GM12878 (cell line): ENCODE results near the gene SNCAIP. TPM values are rescaled to one million over a fixed set of nuclear protein-coding genes. Genes with fewer than 3 reads are reported as not detected.

ENCODE experiments used
- ATAC-seq: fragments of 200-7000 bp; cut with Tn5 transposase; 3 replicates; pipeline ENCODE4 v1.9.1; 2020; ENCODE audit warnings: mild to moderate bottlenecking, moderate library complexity
- BruUV-seq: library from RNA; stranded (reverse); fragments of 400-500 nt; replicated peaks from 2 replicates; lab custom pipeline; 2021; lab: Mats Ljungman, UMichigan
- CTCF ChIA-PET: fragments of 300-600 bp; sonication (Branson Sonifier 250); formaldehyde crosslinking; extraction: SDS; loops from one replicate; lab custom pipeline; 2021; ENCODE audit warnings: inconsistent platforms; lab: Yijun Ruan, JAX
- POLR2A ChIA-PET: fragments of 350-600 bp; formaldehyde crosslinking; extraction: SDS; loops from one replicate; lab custom pipeline; 2021; ENCODE audit warnings: inconsistent platforms; lab: Charles Lee
- RAD21 ChIA-PET: fragments of 300-600 bp; sonication (Branson Sonifier 250); formaldehyde crosslinking; loops from one replicate; lab custom pipeline; 2023; ENCODE audit warnings: antibody characterized with exemption; ENCODE audit not compliant: unreplicated experiment; lab: Charles Lee
- SMC1A ChIA-PET: fragments of 300-600 bp; sonication (Branson Sonifier 250); formaldehyde crosslinking; loops from one replicate; lab custom pipeline; 2023; ENCODE audit not compliant: unreplicated experiment, uncharacterized antibody; lab: Charles Lee
- DNase-seq: peaks from one replicate; pipeline ENCODE4 v3.0.0-alpha.2; 2011; ENCODE audit warnings: low read depth, low spot score
- FAIRE-seq: peaks from 3 replicates; lab custom pipeline; 2011; peaks lifted over from hg19 to GRCh38; lab: Jason Lieb, UNC
- H2AFZ ChIP-seq: 2 replicates; pipeline ENCODE4 v1.6.0; 2011; ENCODE audit warnings: low read depth, low read length, control low read depth; ENCODE audit not compliant: control insufficient read depth
- H3K27ac ChIP-seq: 2 replicates; pipeline ENCODE4 v1.5.1; 2011; ENCODE audit warnings: control low read depth; ENCODE audit not compliant: control insufficient read depth, insufficient read depth
- H3K27me3 ChIP-seq, 2 experiments: replicated peaks in 1 of 2; 2 replicates each; pipeline versions ENCODE4 v1.6.0 to v1.6.1; 2011; ENCODE audit warnings: low read length in 1 of 2; ENCODE audit not compliant: control insufficient read depth in 2 of 2, insufficient read depth in 2 of 2
- H3K36me3 ChIP-seq, 2 experiments: 2 replicates each; pipeline ENCODE4 v1.5.1; 2011; ENCODE audit warnings: low read length in 1 of 2; ENCODE audit not compliant: control insufficient read depth in 2 of 2, insufficient read depth in 2 of 2
- H3K4me1 ChIP-seq: 2 replicates; pipeline ENCODE4 v1.6.1; 2011; ENCODE audit warnings: mild to moderate bottlenecking, low read length, moderate library complexity, mixed read lengths; ENCODE audit not compliant: control insufficient read depth, insufficient read depth
- H3K4me2 ChIP-seq: 2 replicates; pipeline ENCODE4 v1.6.0; 2011; ENCODE audit warnings: control low read depth; ENCODE audit not compliant: control insufficient read depth, insufficient read depth
- H3K4me3 ChIP-seq: fragments of 200-600 bp; sonication (generic); 2 replicates; pipeline ENCODE4 v1.5.1; 2016
- H3K79me2 ChIP-seq: 2 replicates; pipeline ENCODE4 v1.6.0; 2011; ENCODE audit warnings: low read length; ENCODE audit not compliant: control insufficient read depth, insufficient read depth
- H3K9ac ChIP-seq: 2 replicates; pipeline ENCODE4 v1.8.0; 2011; ENCODE audit warnings: low read length, control low read depth, mixed read lengths; ENCODE audit not compliant: control insufficient read depth, insufficient read depth
- H3K9me3 ChIP-seq: replicated peaks from 3 replicates; pipeline ENCODE4 v1.5.1; 2011; ENCODE audit warnings: mild to moderate bottlenecking, low read length; ENCODE audit not compliant: control insufficient read depth, insufficient read depth
- H4K20me1 ChIP-seq: 2 replicates; pipeline ENCODE4 v1.6.0; 2011; ENCODE audit not compliant: control insufficient read depth, insufficient read depth
- CBX5 ChIP-seq: sonication (generic); IDR thresholded peaks from 2 replicates; pipeline ENCODE4 v1.6.1; 2016; ENCODE audit warnings: low read depth, moderate library complexity, mild to moderate bottlenecking, inconsistent platforms
- EGR1 ChIP-seq, 2 experiments: IDR thresholded peaks; 1 replicate in 1 of 2; 2 replicates in 1 of 2; pipeline ENCODE4 v1.6.1; 2011 to 2012; ENCODE audit warnings: low read depth in 2 of 2, low read length in 2 of 2, borderline replicate concordance in 1 of 2, mild to moderate bottlenecking in 1 of 2, moderate library complexity in 1 of 2
- FOXM1 ChIP-seq: IDR thresholded peaks from 2 replicates; pipeline ENCODE4 v1.6.1; 2012; ENCODE audit warnings: low read depth, mild to moderate bottlenecking, inconsistent platforms, low read length, moderate library complexity
- GABPA ChIP-seq: IDR thresholded peaks from 2 replicates; pipeline ENCODE4 v1.6.1; 2014; ENCODE audit warnings: antibody characterized with exemption, low read depth, mild to moderate bottlenecking, inconsistent platforms
- IRF4 ChIP-seq: IDR thresholded peaks from 2 replicates; pipeline ENCODE4 v1.6.1; 2011; ENCODE audit warnings: low read depth, low read length
- JUNB ChIP-seq: IDR thresholded peaks from 2 replicates; pipeline ENCODE4 v1.6.1; 2016; ENCODE audit warnings: antibody characterized with exemption, mild to moderate bottlenecking
- POLR2AphosphoS2 ChIP-seq: IDR thresholded peaks from 2 replicates; pipeline ENCODE4 v1.6.1; 2011; ENCODE audit warnings: low read depth, mild to moderate bottlenecking, low read length, improper control_type of control experiment, moderate library complexity
- POLR2AphosphoS5 ChIP-seq: IDR thresholded peaks from 2 replicates; pipeline ENCODE4 v1.6.1; 2011; ENCODE audit warnings: mild to moderate bottlenecking, low read length, inconsistent platforms
- RAD51 ChIP-seq: fragments of 450-650 bp; IDR thresholded peaks from 2 replicates; pipeline ENCODE4 v1.6.1; 2016; ENCODE audit warnings: moderate library complexity, mild to moderate bottlenecking, inconsistent platforms
- SMAD1 ChIP-seq: fragments of 450-650 bp; IDR thresholded peaks from 2 replicates; pipeline ENCODE4 v1.6.1; 2018; ENCODE audit warnings: mild to moderate bottlenecking, low read depth; ENCODE audit not compliant: partially characterized antibody
- TCF12 ChIP-seq: IDR thresholded peaks from 2 replicates; pipeline ENCODE4 v1.6.1; 2011; ENCODE audit warnings: low read depth, mild to moderate bottlenecking, low read length
- WRNIP1 ChIP-seq: IDR thresholded peaks from 2 replicates; pipeline ENCODE4 v1.6.1; 2011; ENCODE audit warnings: low read depth, low read length, improper control_type of control experiment, borderline replicate concordance
- ZNF384 ChIP-seq: IDR thresholded peaks from 2 replicates; pipeline ENCODE4 v1.6.1; 2012; ENCODE audit warnings: low read depth, mild to moderate bottlenecking, low read length, improper control_type of control experiment, borderline replicate concordance
- WGBS: methylation state at CpG from one replicate; pipeline ENCODE4 v1.1.6; 2016; ENCODE audit warnings: low lambda C conversion rate; ENCODE audit not compliant: insufficient replicate concordance, insufficient coverage; ENCODE audit errors: missing lambda C conversion rate; 5-methylcytosine and 5-hydroxymethylcytosine counted together
- in situ Hi-C: fragments of 300-500 bp; cut with MboI; formaldehyde crosslinking; loops from 9 replicates; pipeline ENCODE4 v1.14.3; 2018; ENCODE audit warnings: mixed read lengths
- intact Hi-C: fragments of 100-400 bp; cut with micrococcal nuclease; formaldehyde crosslinking; loops from one replicate; pipeline ENCODE4 v1.14.2; 2022; ENCODE audit not compliant: unreplicated experiment
- polyA plus RNA-seq, 11 experiments: library from polyadenylated mRNA; depleted of rRNA in 4 of 11; unstranded in 6 of 11; stranded (reverse) in 5 of 11; fragments of >200 nt; fragmentation: Nextera tagmentation in 4 of 11; fragmentation: Illumina TruSeq in 1 of 11; extraction: Ambion mirVana in 4 of 11; extraction: Trizol in 1 of 11; gene quantifications; 1 replicate in 1 of 11; 2 replicates in 10 of 11; pipeline versions ENCODE4 v1.2.1 to v1.2.3, GENCODE V29; 2011 to 2016; ENCODE audit warnings: inconsistent platforms in 2 of 11, missing spikeins in 2 of 11, low read depth in 1 of 11
- total RNA-seq, 4 experiments: library from RNA; depleted of rRNA in 3 of 4; stranded (reverse); fragments of >200 nt in 3 of 4; fragmentation: Illumina TruSeq in 1 of 4; extraction: Trizol in 1 of 4; gene quantifications; 2 replicates each; pipeline versions ENCODE4 v1.2.1 to v1.2.3, GENCODE V29; 2013 to 2021
- TF ChIP-seq, protein P1 (sequence below): IDR thresholded peaks from 2 replicates; pipeline ENCODE4 v1.6.1; 2011; ENCODE audit warnings: mild to moderate bottlenecking, low read depth, low read length, moderate library complexity; ENCODE audit not compliant: insufficient replicate concordance
- TF ChIP-seq, protein P2 (sequence below): fragments of 450-650 bp; IDR thresholded peaks from 2 replicates; pipeline ENCODE4 v1.6.1; 2018; ENCODE audit warnings: mild to moderate bottlenecking, low read depth, moderate library complexity; ENCODE audit not compliant: partially characterized antibody
- TF ChIP-seq, protein P3 (sequence below): IDR thresholded peaks from 2 replicates; pipeline ENCODE4 v1.6.1; 2011; ENCODE audit warnings: borderline replicate concordance, low read depth, mild to moderate bottlenecking, moderate library complexity, mixed read lengths, low read length; ENCODE audit not compliant: insufficient read depth; ENCODE audit errors: extremely low read length
- TF ChIP-seq, protein P4 (sequence below): fragments of 450-650 bp; IDR thresholded peaks from 2 replicates; pipeline ENCODE4 v1.6.1; 2017; ENCODE audit warnings: low read depth, mild to moderate bottlenecking, moderate library complexity

SNCAIP gene
- total and polyA plus RNA-seq, 10 of the 15 experiments (the other 5 are each of a cell fraction or from before 2014, with no cell fraction given) = 0.03 to 0.62 (median 0.16) TPM; not detected in 1

DNA sequence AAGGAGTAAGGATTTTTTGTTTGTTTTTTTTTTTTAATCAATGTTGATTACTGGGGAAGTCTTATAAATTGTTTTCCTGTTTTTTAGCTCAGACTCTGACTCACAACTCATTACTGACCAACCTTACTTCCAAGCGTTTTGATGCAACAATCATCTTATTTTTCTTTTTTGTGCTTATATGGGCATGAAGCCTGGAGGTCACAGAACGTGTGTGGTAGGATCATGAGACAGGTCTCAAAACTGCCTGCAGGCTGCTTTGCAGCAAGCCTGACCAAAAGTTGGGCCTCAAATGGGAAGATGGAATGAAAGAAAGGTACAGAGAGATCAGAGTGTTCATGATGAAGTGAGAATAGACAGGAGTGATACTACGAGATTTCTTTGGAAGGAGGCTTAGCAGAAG is 38.5 kb downstream of the SNCAIP start:
- BruUV-seq = no TSS peak
- POLR2A ChIA-PET = interaction anchor here (0.6 kb wide), 1 partner anchor 9 kb away, joined by 4 read pairs; no protein-coding TSS in a partner anchor
- RAD21 ChIA-PET = no interaction called here
- no peak for DNase-seq
- Histone ChIP-seq H3K4me3 (no peak overlapping the region), H3K4me1 (no peaks in the 10 kb centered on the region), H3K27me3 (no peaks in the 10 kb centered on the region), H2AFZ (no peak overlapping the region), H4K20me1 (no peaks in the 10 kb centered on the region), H3K9me3 (no peaks in the 10 kb centered on the region)
- WGBS = 32% methylated on average over 3 of the region's 3 CpGs
- in situ Hi-C loops = no loop called here
- CTCF ChIA-PET = no interaction called here
- TF ChIP-seq WRNIP1 = no peak
- TF ChIP-seq IRF4 = no peak
- no peak for TF ChIP-seq SMAD1
- TF ChIP-seq JUNB = no peak
- no peak for TF ChIP-seq TCF12
- TF ChIP-seq, protein P1, sequence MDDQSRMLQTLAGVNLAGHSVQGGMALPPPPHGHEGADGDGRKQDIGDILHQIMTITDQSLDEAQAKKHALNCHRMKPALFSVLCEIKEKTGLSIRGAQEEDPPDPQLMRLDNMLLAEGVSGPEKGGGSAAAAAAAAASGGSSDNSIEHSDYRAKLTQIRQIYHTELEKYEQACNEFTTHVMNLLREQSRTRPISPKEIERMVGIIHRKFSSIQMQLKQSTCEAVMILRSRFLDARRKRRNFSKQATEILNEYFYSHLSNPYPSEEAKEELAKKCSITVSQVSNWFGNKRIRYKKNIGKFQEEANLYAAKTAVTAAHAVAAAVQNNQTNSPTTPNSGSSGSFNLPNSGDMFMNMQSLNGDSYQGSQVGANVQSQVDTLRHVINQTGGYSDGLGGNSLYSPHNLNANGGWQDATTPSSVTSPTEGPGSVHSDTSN = no peak
- no peak for TF ChIP-seq POLR2AphosphoS5
- no peak for TF ChIP-seq RAD51
- TF ChIP-seq, protein P2, sequence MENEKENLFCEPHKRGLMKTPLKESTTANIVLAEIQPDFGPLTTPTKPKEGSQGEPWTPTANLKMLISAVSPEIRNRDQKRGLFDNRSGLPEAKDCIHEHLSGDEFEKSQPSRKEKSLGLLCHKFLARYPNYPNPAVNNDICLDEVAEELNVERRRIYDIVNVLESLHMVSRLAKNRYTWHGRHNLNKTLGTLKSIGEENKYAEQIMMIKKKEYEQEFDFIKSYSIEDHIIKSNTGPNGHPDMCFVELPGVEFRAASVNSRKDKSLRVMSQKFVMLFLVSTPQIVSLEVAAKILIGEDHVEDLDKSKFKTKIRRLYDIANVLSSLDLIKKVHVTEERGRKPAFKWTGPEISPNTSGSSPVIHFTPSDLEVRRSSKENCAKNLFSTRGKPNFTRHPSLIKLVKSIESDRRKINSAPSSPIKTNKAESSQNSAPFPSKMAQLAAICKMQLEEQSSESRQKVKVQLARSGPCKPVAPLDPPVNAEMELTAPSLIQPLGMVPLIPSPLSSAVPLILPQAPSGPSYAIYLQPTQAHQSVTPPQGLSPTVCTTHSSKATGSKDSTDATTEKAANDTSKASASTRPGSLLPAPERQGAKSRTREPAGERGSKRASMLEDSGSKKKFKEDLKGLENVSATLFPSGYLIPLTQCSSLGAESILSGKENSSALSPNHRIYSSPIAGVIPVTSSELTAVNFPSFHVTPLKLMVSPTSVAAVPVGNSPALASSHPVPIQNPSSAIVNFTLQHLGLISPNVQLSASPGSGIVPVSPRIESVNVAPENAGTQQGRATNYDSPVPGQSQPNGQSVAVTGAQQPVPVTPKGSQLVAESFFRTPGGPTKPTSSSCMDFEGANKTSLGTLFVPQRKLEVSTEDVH = no peak
- TF ChIP-seq ZNF384 = no peak
- no peak for TF ChIP-seq CBX5
- TF ChIP-seq, protein P3, sequence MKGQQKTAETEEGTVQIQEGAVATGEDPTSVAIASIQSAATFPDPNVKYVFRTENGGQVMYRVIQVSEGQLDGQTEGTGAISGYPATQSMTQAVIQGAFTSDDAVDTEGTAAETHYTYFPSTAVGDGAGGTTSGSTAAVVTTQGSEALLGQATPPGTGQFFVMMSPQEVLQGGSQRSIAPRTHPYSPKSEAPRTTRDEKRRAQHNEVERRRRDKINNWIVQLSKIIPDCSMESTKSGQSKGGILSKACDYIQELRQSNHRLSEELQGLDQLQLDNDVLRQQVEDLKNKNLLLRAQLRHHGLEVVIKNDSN = no peak
- no peak for TF ChIP-seq GABPA
- TF ChIP-seq, protein P4, sequence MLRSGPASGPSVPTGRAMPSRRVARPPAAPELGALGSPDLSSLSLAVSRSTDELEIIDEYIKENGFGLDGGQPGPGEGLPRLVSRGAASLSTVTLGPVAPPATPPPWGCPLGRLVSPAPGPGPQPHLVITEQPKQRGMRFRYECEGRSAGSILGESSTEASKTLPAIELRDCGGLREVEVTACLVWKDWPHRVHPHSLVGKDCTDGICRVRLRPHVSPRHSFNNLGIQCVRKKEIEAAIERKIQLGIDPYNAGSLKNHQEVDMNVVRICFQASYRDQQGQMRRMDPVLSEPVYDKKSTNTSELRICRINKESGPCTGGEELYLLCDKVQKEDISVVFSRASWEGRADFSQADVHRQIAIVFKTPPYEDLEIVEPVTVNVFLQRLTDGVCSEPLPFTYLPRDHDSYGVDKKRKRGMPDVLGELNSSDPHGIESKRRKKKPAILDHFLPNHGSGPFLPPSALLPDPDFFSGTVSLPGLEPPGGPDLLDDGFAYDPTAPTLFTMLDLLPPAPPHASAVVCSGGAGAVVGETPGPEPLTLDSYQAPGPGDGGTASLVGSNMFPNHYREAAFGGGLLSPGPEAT = no peak
- TF ChIP-seq POLR2AphosphoS2 = no peak
- no peak for TF ChIP-seq FOXM1
- TF ChIP-seq EGR1 (IDR thresholded peaks at IDR 0.05; ENCODE audit: borderline replicate concordance in 1 of 2, low read depth in 2 of 2, low read length in 2 of 2) = no peak
- TF ChIP-seq, all 136 proteins: peak for 0
- no peaks in the 10 kb centered on the region for H3K79me2 ChIP-seq
- intact Hi-C loops = no loop called here
- SMC1A ChIA-PET = no interaction called here
- no peak overlapping the region for H3K27ac ChIP-seq
- FAIRE-seq (no peak), ATAC-seq (no peak)
- H3K9ac ChIP-seq = no peak overlapping the region
- no peak overlapping the region for H3K4me2 ChIP-seq
- H3K36me3 ChIP-seq = no peaks in the 10 kb centered on the region
